Activated CD4-positive, alpha-beta T cell treated with anti-CD3 and anti-CD28 coated beads, Interleukin-2, amount 50 U/mL, for 4 hours (primary cell): ENCODE results near the gene KDM3B.
"Not testable (repeated sequence)": the region's sequence is repeated elsewhere in the genome, so short reads cannot be mapped to it uniquely, and the experiment has no call there.

ENCODE experiments used
- DNase-seq, 2 experiments: peaks; one replicate each; pipeline ENCODE4 v3.0.0-alpha.2; 2020

The KDM3B gene

GRCh38 chr5:138468133-138468965, 115.9 kb downstream of the KDM3B start:
- DNase-seq: no peak

DNA sequence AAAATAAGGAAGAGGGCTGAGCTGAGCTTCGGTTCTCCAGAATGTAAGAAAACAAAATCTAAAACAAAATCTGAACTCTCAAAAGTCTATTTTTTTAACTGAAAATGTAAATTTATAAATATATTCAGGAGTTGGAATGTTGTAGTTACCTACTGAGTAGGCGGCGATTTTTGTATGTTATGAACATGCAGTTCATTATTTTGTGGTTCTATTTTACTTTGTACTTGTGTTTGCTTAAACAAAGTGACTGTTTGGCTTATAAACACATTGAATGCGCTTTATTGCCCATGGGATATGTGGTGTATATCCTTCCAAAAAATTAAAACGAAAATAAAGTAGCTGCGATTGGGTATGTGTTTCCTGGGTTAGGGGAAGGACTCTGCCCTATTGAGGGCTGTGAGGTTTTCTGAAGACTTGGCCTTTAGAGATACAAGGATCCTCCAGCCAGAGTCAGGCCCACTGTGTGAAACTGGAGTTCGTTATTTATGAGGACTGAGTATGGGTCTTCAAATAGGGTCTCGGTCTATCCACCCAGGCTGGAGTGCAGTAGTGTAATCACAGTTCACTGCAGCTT, 116.6 kb downstream of the KDM3B start:
- no peak for DNase-seq

- DNase-seq: peak; percentile 60 to 67
Observed at GRCh38 chr5:138469540-138470321, 117.2 kb downstream of the KDM3B start.

DNA sequence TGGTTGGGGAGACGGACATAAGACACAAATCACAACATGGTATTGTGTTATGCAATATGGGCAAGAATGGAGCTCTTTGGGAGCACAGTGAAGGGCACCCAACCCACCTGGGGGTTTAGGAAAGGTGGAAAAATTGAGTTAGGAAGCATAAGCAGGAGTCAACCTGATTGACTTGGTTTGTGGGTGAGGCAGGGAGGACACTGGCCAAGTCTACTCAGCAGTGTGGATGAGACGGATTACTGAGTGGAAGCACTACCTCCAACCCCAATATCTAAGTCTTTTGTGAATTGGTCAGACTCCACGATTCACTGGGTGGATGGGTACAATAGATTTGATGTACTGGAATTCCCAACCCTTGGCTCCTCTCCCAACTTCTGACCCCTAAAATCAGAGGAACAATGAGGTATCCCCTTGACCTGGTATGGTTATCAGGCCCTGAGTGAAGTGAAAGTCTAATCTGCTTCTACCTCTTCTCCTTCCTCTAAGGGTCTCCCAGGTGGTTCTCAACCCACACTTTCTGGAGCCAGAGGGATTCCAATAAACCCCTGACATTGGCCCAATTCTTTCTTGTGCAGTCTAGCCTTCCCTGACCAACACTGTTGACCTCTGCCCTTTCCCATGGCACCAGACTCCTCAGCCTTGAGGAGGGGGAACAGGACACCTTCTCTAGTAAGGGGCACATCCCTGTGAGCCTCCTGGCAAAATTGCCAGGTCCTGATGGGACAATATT, 118.0 kb downstream of the KDM3B start:
- peak; percentile 39 to 42 for DNase-seq

DNA sequence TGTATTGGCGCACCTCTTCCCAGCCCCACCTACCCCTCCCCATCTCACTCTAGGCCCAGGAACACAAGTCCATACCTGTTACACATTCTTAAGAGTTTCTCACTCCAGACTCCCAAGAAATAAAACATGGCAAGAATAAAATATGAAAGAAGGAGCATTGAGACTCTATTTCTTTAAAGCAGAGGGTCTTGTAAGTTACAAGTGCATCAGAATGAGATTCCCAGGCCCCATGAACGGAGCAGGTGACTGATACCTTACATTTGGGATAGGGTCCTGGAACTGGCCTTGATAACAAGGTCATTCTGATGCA, 118.5 kb downstream of the KDM3B start:
- no peak for DNase-seq

- no peak for DNase-seq
Observed at GRCh38 chr5:138472353-138472752, 119.9 kb downstream of the KDM3B start.

- not testable (repeated sequence) for DNase-seq
Observed at GRCh38 chr5:138473151-138473550, 120.7 kb downstream of the KDM3B start.

GRCh38 chr5:138476918-138477317, 124.4 kb downstream of the KDM3B start:
- no peak for DNase-seq

- no peak for DNase-seq
Observed at GRCh38 chr5:138482638-138483037, 130.2 kb downstream of the KDM3B start.
